ENCODE data around the gene ZNRF2. TPM values are rescaled to one million over a fixed set of nuclear protein-coding genes. Genes with fewer than 3 reads are reported as not detected.

The ZNRF2 gene
- total and polyA plus RNA-seq, 2 experiments from 2014 or later: 11.0 to 18.8 TPM

DNA sequence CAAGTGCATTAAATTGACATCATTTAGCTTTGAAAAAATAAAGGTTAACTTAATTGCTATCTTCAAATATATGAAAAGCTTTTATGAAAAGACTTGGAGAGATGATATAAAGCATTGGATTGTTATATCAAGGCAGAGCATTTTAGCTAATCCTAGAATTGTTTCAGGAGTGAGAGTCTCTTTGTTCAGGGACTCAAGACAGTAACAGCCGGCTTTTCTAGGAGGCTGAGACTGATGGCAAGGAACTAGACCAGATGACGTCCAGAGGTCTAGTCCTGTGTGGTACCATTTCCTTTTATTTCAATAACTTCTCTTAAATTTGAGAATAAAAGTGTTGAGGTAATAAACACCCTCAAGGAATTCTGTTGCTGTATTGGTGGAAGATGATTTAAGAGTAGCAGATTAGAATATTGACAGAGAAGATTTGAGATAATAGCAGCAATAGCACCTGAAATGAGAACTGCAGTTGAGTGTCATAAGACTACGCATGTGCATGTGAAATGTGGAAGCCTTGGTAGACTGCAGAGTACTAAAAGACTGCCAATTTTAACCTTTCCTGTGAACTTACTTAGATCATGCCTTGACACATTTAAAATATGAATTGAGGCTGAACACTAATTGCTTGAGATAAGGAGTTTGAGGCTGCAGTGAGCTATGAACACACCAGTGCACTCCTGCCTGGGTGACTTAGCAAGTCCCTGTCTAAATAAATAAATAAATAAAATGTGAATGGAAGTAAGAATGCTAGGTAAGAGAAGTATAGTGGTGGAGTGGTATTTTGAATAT is 79.6 kb downstream of the ZNRF2 start:
- WGBS (ENCODE audit: low lambda C conversion rate, missing lambda C conversion rate): 82% methylated on average over 3 of the region's 3 CpGs
- H2AFZ ChIP-seq: no peak overlapping the region

DNA sequence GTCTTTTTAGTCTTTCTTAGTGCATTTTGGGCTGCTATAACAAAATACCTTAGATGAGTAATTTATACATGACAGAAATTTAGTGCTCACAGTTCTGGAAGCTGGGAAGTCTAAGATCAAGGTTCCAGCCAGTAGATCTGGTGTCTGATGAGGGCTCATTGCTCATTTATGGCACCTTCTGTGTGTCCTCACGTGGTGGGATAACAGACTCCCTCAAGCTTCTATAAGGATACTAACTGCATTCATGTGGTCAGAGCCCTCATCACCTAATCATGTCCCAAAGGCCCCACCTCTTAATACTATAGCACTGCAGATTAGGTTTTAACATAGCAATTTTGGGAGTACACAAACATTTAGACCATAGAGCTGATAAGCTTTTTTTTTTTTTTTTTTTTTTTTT is 80.4 kb downstream of the ZNRF2 start:
- Histone ChIP-seq H3K4me2 (no peak overlapping the region), H3K36me3 (replicated peaks; ENCODE audit: insufficient read depth, low read depth) (no peaks in the 10 kb centered on the region), H3K27ac (no peak overlapping the region), H3K4me3 (no peak overlapping the region), H3K27me3 (no peaks in the 10 kb centered on the region), H3K79me2 (no peaks in the 10 kb centered on the region), H2AFZ (no peak overlapping the region), H3K9me3 (ENCODE audit: low read depth) (no peaks in the 10 kb centered on the region), H3K4me1 (ENCODE audit: insufficient read depth) (no peaks in the 10 kb centered on the region), H4K20me1 (ENCODE audit: insufficient read depth, poor library complexity, severe bottlenecking) (no peaks in the 10 kb centered on the region), H3K9me2 (replicated peaks; ENCODE audit: insufficient read depth) (no peaks in the 10 kb centered on the region)
- WGBS (ENCODE audit: low lambda C conversion rate, missing lambda C conversion rate): 82% methylated on average over 1 of the region's 1 CpG
- TF ChIP-seq EZH2 (IDR thresholded peaks at IDR 0.05; ENCODE audit: borderline replicate concordance): no peak
- no peak for TF ChIP-seq EZH2phosphoT487 (IDR thresholded peaks at IDR 0.05; ENCODE audit: low read depth, severe bottlenecking, unreplicated experiment)
- TF ChIP-seq, protein P1, sequence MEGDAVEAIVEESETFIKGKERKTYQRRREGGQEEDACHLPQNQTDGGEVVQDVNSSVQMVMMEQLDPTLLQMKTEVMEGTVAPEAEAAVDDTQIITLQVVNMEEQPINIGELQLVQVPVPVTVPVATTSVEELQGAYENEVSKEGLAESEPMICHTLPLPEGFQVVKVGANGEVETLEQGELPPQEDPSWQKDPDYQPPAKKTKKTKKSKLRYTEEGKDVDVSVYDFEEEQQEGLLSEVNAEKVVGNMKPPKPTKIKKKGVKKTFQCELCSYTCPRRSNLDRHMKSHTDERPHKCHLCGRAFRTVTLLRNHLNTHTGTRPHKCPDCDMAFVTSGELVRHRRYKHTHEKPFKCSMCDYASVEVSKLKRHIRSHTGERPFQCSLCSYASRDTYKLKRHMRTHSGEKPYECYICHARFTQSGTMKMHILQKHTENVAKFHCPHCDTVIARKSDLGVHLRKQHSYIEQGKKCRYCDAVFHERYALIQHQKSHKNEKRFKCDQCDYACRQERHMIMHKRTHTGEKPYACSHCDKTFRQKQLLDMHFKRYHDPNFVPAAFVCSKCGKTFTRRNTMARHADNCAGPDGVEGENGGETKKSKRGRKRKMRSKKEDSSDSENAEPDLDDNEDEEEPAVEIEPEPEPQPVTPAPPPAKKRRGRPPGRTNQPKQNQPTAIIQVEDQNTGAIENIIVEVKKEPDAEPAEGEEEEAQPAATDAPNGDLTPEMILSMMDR (IDR thresholded peaks at IDR 0.05; ENCODE audit: poor library complexity): no peak
- DNase-seq (ENCODE audit: low spot score): no peak

More for the DNA sequence above, 79.6 kb downstream of the ZNRF2 start:
- Histone ChIP-seq H3K9me2 (replicated peaks; ENCODE audit: insufficient read depth) (no peaks in the 10 kb centered on the region), H4K20me1 (ENCODE audit: insufficient read depth, poor library complexity, severe bottlenecking) (no peaks in the 10 kb centered on the region), H3K4me3 (no peak overlapping the region), H3K27me3 (no peaks in the 10 kb centered on the region), H3K4me1 (ENCODE audit: insufficient read depth) (no peaks in the 10 kb centered on the region), H3K4me2 (no peak overlapping the region), H3K36me3 (replicated peaks; ENCODE audit: insufficient read depth, low read depth) (no peaks in the 10 kb centered on the region), H3K79me2 (no peaks in the 10 kb centered on the region), H3K27ac (no peak overlapping the region), H3K9me3 (ENCODE audit: low read depth) (no peaks in the 10 kb centered on the region)
- TF ChIP-seq, protein P1 (IDR thresholded peaks at IDR 0.05; ENCODE audit: poor library complexity): no peak
- no peak for DNase-seq (ENCODE audit: low spot score)

- Histone ChIP-seq H3K79me2 (no peaks in the 10 kb centered on the region), H3K36me3 (replicated peaks; ENCODE audit: insufficient read depth, low read depth) (no peaks in the 10 kb centered on the region), H3K9me2 (replicated peaks; ENCODE audit: insufficient read depth) (no peaks in the 10 kb centered on the region), H2AFZ (no peak overlapping the region), H4K20me1 (ENCODE audit: insufficient read depth, poor library complexity, severe bottlenecking) (no peaks in the 10 kb centered on the region), H3K4me1 (ENCODE audit: insufficient read depth) (no peaks in the 10 kb centered on the region), H3K4me2 (no peak overlapping the region), H3K27me3 (no peaks in the 10 kb centered on the region), H3K4me3 (no peak overlapping the region), H3K27ac (no peak overlapping the region), H3K9me3 (ENCODE audit: low read depth) (no peaks in the 10 kb centered on the region)
- DNase-seq (ENCODE audit: low spot score): no peak
- WGBS (ENCODE audit: low lambda C conversion rate, missing lambda C conversion rate): 89% methylated on average over 3 of the region's 3 CpGs
- TF ChIP-seq EZH2 (IDR thresholded peaks at IDR 0.05; ENCODE audit: borderline replicate concordance) (no peak), EZH2phosphoT487 (IDR thresholded peaks at IDR 0.05; ENCODE audit: low read depth, severe bottlenecking, unreplicated experiment) (no peak)
- TF ChIP-seq, protein P1 (IDR thresholded peaks at IDR 0.05; ENCODE audit: poor library complexity): no peak
These were observed 81.2 kb downstream of the ZNRF2 start for GRCh38 chr7:30365621-30366020.
